Uterus (tissue), 4 donors: ENCODE results near the gene N4BP2. TPM values are rescaled to one million over a fixed set of nuclear protein-coding genes. Genes with fewer than 3 reads are reported as not detected.
"Not testable (repeated sequence)": the region's sequence is repeated elsewhere in the genome, so short reads cannot be mapped to it uniquely, and the experiment has no call there.

ENCODE experiments used
- DNase-seq, 2 donors: peaks; one replicate each; pipeline ENCODE4 v3.0.0-alpha.2; 2019 to 2020
- H3K27ac ChIP-seq, 2 donors: fragments of 200-600 bp; sonication (generic); 1 replicate in 1 of 2; 2 replicates in 1 of 2; pipeline ENCODE4 v1.5.1; 2016 to 2018
- H3K27me3 ChIP-seq, 2 donors: fragments of 200-600 bp; sonication (generic); one replicate each; pipeline ENCODE4 v1.5.1; 2018 to 2019; ENCODE audit warnings: control low read depth in 1 of 2
- H3K36me3 ChIP-seq, 2 donors: fragments of 200-600 bp; sonication (generic); one replicate each; pipeline ENCODE4 v1.5.1; 2019; ENCODE audit warnings: control low read depth in 1 of 2
- H3K4me1 ChIP-seq, 2 donors: fragments of 200-600 bp; sonication (generic); one replicate each; pipeline ENCODE4 v1.5.1; 2018 to 2019; ENCODE audit warnings: control low read depth in 1 of 2
- H3K4me3 ChIP-seq, 2 donors: fragments of 200-600 bp; sonication (generic); 1 replicate in 1 of 2; 2 replicates in 1 of 2; pipeline ENCODE4 v1.5.1; 2018 to 2019; ENCODE audit warnings: mild to moderate bottlenecking in 1 of 2
- H3K9me3 ChIP-seq, 2 donors: fragments of 200-600 bp; sonication (generic); one replicate each; pipeline ENCODE4 v1.5.1; 2019; ENCODE audit warnings: control low read depth in 1 of 2
- POLR2A ChIP-seq, 2 donors: fragments of 450-650 bp; IDR thresholded peaks; one replicate each; pipeline ENCODE4 v1.6.1; 2016; ENCODE audit warnings: antibody characterized with exemption in 2 of 2, mild to moderate bottlenecking in 1 of 2, moderate library complexity in 1 of 2
- intact Hi-C: fragments of 100-400 bp; cut with DNase I; formaldehyde crosslinking; loops from one replicate; pipeline ENCODE4 v1.15.1; 2023; ENCODE audit warnings: low total_unique reads
- total RNA-seq, 4 donors: library from RNA; depleted of rRNA in 3 of 4; stranded (reverse); fragments of >200 nt in 3 of 4; gene quantifications; one replicate each; pipeline versions ENCODE4 v1.1.0 to v1.2.4, GENCODE V29; 2014 to 2023
- TF ChIP-seq, protein P1 (sequence below), 4 experiments: fragments of 200-600 bp in 2 of 4; fragments of 450-650 bp in 2 of 4; sonication (generic) in 2 of 4; IDR thresholded peaks; one replicate each; pipeline ENCODE4 v1.5.1; 2016 to 2019; ENCODE audit warnings: antibody characterized with exemption in 4 of 4, mild to moderate bottlenecking in 2 of 4, moderate library complexity in 1 of 4
- donor health status: DM: yes; HTN: yes; CAD: no.

N4BP2 gene
- total RNA-seq, 4 donors from 2014 or later = 7.4 to 67.4 (median 13.8) TPM

DNA sequence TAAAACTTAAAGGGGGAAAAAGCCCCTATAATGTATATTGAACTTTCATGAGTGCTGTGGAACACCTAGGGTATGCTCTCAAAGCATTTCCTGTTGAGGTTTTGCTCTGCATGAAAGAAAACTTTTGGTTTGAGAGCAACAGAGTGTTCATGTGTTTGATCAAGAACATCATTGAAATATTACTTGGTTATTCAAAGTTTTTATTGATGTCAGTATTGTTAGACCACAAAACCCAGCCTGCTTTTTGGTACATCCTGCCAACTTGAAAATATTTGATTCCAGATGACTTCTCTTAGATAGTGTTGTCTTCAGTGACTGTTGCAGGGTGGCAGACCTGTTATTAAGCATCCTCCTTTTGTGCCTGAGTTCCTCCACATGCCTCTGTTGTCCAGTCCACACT is 68.0 kb downstream of the N4BP2 start:
- Histone ChIP-seq H3K4me3 (no peak overlapping the region), H3K9me3 (no peaks in the 10 kb centered on the region), H3K27ac (no peak overlapping the region), H3K36me3 (no peaks in the 10 kb centered on the region), H3K27me3 (no peaks in the 10 kb centered on the region), H3K4me1 (no peaks in the 10 kb centered on the region)
- TF ChIP-seq POLR2A (IDR thresholded peaks at IDR 0.05) = no peak
- TF ChIP-seq, protein P1, sequence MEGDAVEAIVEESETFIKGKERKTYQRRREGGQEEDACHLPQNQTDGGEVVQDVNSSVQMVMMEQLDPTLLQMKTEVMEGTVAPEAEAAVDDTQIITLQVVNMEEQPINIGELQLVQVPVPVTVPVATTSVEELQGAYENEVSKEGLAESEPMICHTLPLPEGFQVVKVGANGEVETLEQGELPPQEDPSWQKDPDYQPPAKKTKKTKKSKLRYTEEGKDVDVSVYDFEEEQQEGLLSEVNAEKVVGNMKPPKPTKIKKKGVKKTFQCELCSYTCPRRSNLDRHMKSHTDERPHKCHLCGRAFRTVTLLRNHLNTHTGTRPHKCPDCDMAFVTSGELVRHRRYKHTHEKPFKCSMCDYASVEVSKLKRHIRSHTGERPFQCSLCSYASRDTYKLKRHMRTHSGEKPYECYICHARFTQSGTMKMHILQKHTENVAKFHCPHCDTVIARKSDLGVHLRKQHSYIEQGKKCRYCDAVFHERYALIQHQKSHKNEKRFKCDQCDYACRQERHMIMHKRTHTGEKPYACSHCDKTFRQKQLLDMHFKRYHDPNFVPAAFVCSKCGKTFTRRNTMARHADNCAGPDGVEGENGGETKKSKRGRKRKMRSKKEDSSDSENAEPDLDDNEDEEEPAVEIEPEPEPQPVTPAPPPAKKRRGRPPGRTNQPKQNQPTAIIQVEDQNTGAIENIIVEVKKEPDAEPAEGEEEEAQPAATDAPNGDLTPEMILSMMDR (IDR thresholded peaks at IDR 0.05) = no peak
- intact Hi-C loops = no loop called here
- DNase-seq = no peak

DNA sequence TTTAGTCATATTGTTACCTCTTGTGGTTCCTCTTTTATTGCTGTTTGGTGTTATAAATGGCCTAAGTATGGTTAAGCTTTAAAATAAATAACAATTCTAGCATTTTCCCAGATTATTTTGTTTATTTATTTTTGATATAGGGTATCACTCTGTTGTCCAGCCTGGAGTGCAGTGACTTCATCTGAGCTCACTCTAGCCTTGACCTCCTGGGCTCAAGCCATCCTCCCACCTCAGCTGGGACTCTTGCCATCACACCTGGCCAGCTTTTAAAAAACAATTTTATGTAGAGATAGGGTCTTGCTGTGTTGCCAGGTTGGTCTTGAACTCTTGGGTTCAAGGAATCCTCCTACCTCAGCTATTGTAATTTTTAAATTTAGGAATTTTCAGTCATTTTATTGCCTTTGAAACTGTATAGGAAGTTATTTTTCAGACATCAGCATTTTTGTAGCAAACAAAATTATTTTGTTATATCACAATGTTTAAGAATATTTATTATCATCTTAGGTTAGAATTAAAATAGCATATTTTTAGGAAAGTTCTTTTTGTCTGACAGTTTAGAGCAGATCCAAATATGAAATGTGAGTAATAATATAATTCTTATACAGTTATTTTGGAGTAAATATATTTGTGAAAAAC is 73.9 kb downstream of the N4BP2 start:
- intact Hi-C loops = no loop called here
- no peak for DNase-seq
- no peak overlapping the region for H3K27ac ChIP-seq

DNA sequence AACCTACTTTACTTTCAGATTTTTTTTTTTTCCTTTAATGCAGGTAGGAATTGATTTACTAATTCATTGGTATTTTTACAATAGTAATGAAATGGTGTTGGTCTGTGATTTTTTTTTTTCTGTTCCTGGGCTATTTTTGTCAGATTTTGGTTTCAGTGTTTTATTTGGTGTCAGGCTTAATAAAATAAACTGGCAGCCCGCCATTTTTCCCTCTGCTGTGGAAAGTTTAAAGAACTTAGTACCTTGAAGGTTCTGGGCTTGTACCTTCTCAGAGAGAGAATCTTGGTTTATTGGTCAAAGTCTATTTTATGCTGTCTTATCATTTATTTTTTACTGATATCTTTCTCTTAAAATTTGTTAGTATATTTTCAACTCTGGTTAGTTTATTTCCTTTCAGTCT is 76.2 kb downstream of the N4BP2 start:
- DNase-seq = no peak
- Histone ChIP-seq H3K4me3 (no peak overlapping the region), H3K36me3 (no peaks in the 10 kb centered on the region), H3K27me3 (no peaks in the 10 kb centered on the region), H3K9me3 (no peaks in the 10 kb centered on the region), H3K27ac (no peak overlapping the region), H3K4me1 (no peaks in the 10 kb centered on the region)
- no peak for TF ChIP-seq POLR2A (IDR thresholded peaks at IDR 0.05)
- TF ChIP-seq, protein P1 (IDR thresholded peaks at IDR 0.05) = no peak
- intact Hi-C loops = no loop called here

More for the DNA sequence above, 73.9 kb downstream of the N4BP2 start:
- Histone ChIP-seq H3K36me3 (no peaks in the 10 kb centered on the region), H3K4me3 (no peak overlapping the region), H3K9me3 (no peaks in the 10 kb centered on the region), H3K27me3 (no peaks in the 10 kb centered on the region), H3K4me1 (no peaks in the 10 kb centered on the region)
- TF ChIP-seq, protein P1 (IDR thresholded peaks at IDR 0.05) = no peak
- TF ChIP-seq POLR2A (IDR thresholded peaks at IDR 0.05) = no peak

DNA sequence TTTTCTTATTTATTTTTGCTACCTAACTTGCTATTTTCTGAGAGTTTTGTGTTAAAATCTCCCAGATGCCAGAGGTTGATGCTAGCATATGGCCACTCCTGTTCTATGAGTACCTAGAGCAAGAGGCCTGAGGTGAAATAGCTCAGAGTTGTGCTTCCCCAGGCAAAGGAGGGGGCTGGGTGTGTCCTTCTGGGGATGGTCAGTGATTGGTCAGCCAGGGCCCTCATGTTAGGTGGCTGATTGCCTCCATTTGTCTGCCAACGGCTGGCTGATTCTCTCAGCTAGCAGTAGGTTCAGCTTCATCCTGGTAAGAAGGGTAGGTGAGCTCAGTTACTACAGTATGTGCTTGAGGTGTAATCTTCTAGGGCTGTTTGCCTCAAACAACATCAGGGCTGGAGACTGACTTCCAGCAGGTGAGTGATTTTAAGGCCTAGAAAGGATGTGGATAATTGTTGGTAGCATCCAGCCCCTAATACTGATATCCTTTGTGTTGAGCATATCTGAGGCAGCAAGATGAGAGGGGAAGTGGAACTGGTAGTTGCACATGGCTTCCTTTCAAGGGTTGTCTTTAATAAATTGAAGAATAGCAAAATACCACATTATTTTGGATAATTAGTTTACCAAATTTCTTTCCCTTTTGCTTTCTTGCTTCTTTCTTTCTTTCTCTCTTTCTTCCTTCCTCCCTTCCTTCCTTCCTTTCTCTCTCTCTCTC is 77.7 kb downstream of the N4BP2 start:
- Histone ChIP-seq H3K27me3 (no peaks in the 10 kb centered on the region), H3K27ac (no peak overlapping the region), H3K4me3 (no peak overlapping the region), H3K9me3 (no peaks in the 10 kb centered on the region), H3K36me3 (no peaks in the 10 kb centered on the region), H3K4me1 (no peaks in the 10 kb centered on the region)
- no peak for TF ChIP-seq POLR2A (IDR thresholded peaks at IDR 0.05)
- TF ChIP-seq, protein P1 (IDR thresholded peaks at IDR 0.05) = no peak
- intact Hi-C loops = no loop called here
- DNase-seq = no peak

DNA sequence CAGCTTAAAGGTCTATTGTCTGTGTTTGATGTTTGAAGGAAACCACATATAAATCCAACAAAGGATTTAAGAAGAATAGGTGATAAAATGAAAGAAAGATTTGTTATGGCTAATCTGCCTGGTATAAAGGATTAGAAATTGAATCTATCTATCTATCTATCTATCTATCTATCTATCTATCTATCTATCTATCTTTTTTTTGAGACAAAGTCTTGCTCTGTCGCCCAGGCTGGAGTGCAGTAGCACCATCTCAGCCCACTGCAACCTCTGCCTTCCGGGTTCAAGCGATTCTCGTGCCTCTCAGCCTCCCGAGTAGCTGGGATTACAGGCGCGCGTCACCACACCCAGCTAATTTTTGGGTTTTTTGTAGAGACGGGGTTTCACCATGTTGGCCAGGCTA is 79.6 kb downstream of the N4BP2 start:
- H3K36me3 ChIP-seq, H3K4me1 ChIP-seq, intact Hi-C loops, H3K27me3 ChIP-seq, H3K27ac ChIP-seq, H3K9me3 ChIP-seq, H3K4me3 ChIP-seq, DNase-seq: not testable (repeated sequence)
